Natural killer cell treated with Interleukin-12 subunit alpha and Interleukin-12 subunit beta and Interleukin-15 and Interleukin-18, amount 100 ng/mL, for 72 hours (primary cell): ENCODE results near the gene SLC17A6. TPM values are rescaled to one million over a fixed set of nuclear protein-coding genes. Genes with fewer than 3 reads are reported as not detected.

Source experiments
- ATAC-seq, 2 donors: fragments of 150-1000 bp; cut with Tn5 transposase in 1 of 2; sonication (Bioruptor Pico), chemical (Tn5 transposase) in 1 of 2; 2 replicates each; pipeline ENCODE4 v1.10.0; 2021
- DNase-seq: peaks from one replicate; pipeline ENCODE4 v3.0.0; 2022; ENCODE audit warnings: low spot score
- H3K27ac Mint-ChIP-seq, 2 donors: 1 replicate in 1 of 2; 2 replicates in 1 of 2; pipeline ENCODE4 v1.8.0; 2022; ENCODE audit warnings: mixed read lengths in 2 of 2, mild to moderate bottlenecking in 1 of 2, moderate library complexity in 1 of 2
- H3K27me3 Mint-ChIP-seq, 2 donors: 1 replicate in 1 of 2; 2 replicates in 1 of 2; pipeline ENCODE4 v1.8.0; 2022; ENCODE audit warnings: mixed read lengths in 2 of 2
- H3K36me3 Mint-ChIP-seq: one replicate; pipeline ENCODE4 v1.8.0; 2022; ENCODE audit warnings: mixed read lengths
- H3K4me1 Mint-ChIP-seq, 2 donors: 1 replicate in 1 of 2; 2 replicates in 1 of 2; pipeline ENCODE4 v1.8.0; 2022; ENCODE audit warnings: low read depth in 2 of 2, mixed read lengths in 2 of 2, mild to moderate bottlenecking in 1 of 2
- H3K4me3 Mint-ChIP-seq: one replicate; pipeline ENCODE4 v1.8.0; 2022; ENCODE audit warnings: mixed read lengths
- H3K9me3 Mint-ChIP-seq: 2 replicates; pipeline ENCODE4 v1.8.0; 2022; ENCODE audit warnings: mixed read lengths
- total RNA-seq, 2 donors: library from RNA; stranded (reverse); gene quantifications; one replicate each; pipeline ENCODE4 v1.2.3, GENCODE V29; 2022

Gene SLC17A6
- total RNA-seq, 2 donors from 2014 or later = not detected

DNA sequence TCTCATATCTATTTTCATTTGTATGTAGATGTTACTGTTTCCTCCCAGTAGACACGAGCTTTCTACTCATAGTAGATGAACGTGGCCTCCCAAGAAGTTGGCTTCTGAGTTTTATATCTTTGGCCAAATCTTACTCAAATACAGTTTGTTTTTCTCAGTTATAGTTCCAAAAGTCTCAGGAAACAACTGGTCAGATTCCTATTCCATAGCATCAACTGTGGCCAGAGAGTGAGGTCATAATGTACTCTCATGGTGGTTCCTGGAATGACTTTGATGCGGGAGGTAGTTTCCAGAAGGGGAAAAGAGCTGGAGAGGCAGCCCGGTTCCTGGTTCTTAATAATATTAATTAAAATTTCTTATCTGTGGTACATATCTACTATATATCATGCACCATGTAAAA lies 77.3 kb downstream of the SLC17A6 start:
- peaks cover 11% of the 10 kb centered on the region for H3K9me3 Mint-ChIP-seq
- no peak for DNase-seq

DNA sequence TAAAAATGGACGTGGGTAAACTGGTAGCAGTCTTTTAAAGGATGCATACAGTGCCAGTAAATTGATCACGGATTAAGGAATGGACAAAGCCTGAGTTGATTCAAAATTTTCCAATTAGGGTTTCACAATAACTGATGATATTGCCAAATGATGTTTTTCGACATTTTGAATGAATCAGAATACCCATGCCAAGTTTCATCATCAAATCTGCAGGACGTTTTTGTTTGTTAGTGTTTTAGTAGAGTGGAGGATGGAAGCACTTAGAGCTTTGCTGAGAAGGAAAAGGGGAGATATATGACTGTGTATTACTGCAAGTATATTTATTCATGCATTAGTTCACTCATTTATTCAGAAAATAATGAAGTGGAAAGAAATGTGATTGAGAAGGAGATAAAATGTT lies 78.3 kb downstream of the SLC17A6 start:
- Mint-ChIP-seq H3K36me3 (no peaks in the 10 kb centered on the region), H3K27me3 (no peaks in the 10 kb centered on the region), H3K9me3 (peaks cover 11% of the 10 kb centered on the region), H3K27ac (no peak overlapping the region), H3K4me3 (no peak overlapping the region), H3K4me1 (no peaks in the 10 kb centered on the region)
- ATAC-seq (no peak), DNase-seq (no peak)

More for the DNA sequence above, 77.3 kb downstream of the SLC17A6 start:
- no peaks in the 10 kb centered on the region for H3K4me1 Mint-ChIP-seq
- no peak overlapping the region for H3K4me3 Mint-ChIP-seq
- no peak overlapping the region for H3K27ac Mint-ChIP-seq
- ATAC-seq = no peak
- H3K36me3 Mint-ChIP-seq = no peaks in the 10 kb centered on the region
- no peaks in the 10 kb centered on the region for H3K27me3 Mint-ChIP-seq

DNA sequence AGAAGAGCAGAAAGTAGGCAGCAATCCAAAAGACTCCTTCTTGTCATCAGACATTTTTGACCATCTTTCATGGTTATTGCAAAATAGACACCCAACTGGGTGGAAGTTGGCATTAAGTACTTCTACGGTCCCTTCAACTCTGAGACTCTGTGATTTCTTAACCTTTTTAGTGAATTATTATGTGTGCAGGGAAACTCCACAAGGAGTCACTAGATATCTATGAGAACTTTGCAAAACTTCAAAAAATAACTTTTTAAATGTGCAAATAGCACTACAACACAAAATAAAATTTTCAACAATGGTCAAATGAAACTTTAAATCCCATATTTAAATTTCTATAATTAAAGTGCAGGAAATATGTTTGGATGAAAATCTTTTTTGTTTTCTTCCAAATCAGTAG lies 88.7 kb downstream of the SLC17A6 start:
- Mint-ChIP-seq H3K4me1 (no peaks in the 10 kb centered on the region), H3K9me3 (no peaks in the 10 kb centered on the region), H3K27ac (no peak overlapping the region)

More for the DNA sequence above, 88.7 kb downstream of the SLC17A6 start:
- Mint-ChIP-seq H3K36me3 (no peaks in the 10 kb centered on the region), H3K4me3 (no peak overlapping the region), H3K27me3 (peaks cover under 1% of the 10 kb centered on the region in 2 donors)
- no peak for ATAC-seq
- no peak for DNase-seq

Other genes with a start within 250 kb of the SLC17A6 start
- gene ANO5, start 145.3 kb upstream of the SLC17A6 start, total RNA-seq = not detected